H1 (cell line): ENCODE data around the gene MILR1. TPM values are rescaled to one million over a fixed set of nuclear protein-coding genes. Genes with fewer than 3 reads are reported as not detected.

ENCODE experiments used
- CTCF ChIA-PET: fragments of 300-600 bp; sonication (Branson Sonifier 250); formaldehyde crosslinking; loops from one replicate; lab custom pipeline; 2021; ENCODE audit not compliant: partially characterized antibody; lab: Charles Lee
- POLR2A ChIA-PET: fragments of 300-600 bp; sonication (Branson Sonifier 250); formaldehyde crosslinking; loops from one replicate; lab custom pipeline; 2021; ENCODE audit warnings: inconsistent platforms; ENCODE audit not compliant: partially characterized antibody; lab: Charles Lee
- DNase-seq, 2 experiments: peaks; one replicate each; pipeline versions ENCODE4 v3.0.0 to v3.0.0-alpha.2; 2010 to 2022; ENCODE audit warnings: low spot score in 2 of 2, low read depth in 1 of 2, mixed read lengths in 1 of 2
- FAIRE-seq: peaks from 2 replicates; lab custom pipeline; 2011; peaks lifted over from hg19 to GRCh38; lab: Jason Lieb, UNC
- H2AFZ ChIP-seq: 2 replicates; pipeline ENCODE4 v1.8.1; 2012; ENCODE audit warnings: low read length, inconsistent platforms
- H2AK5ac ChIP-seq: 2 replicates; pipeline ENCODE4 v1.6.1; 2013; ENCODE audit warnings: low read depth, low read length
- H2BK120ac ChIP-seq: replicated peaks from 2 replicates; pipeline ENCODE3; 2013; ENCODE audit warnings: low read depth, low read length, inconsistent platforms
- H2BK12ac ChIP-seq: 2 replicates; pipeline ENCODE4 v1.6.1; 2013; ENCODE audit warnings: low read depth, low read length
- H2BK15ac ChIP-seq: 2 replicates; pipeline ENCODE4 v1.6.1; 2013; ENCODE audit warnings: low read length
- H2BK20ac ChIP-seq: 2 replicates; pipeline ENCODE4 v1.6.1; 2013; ENCODE audit warnings: low read length
- H2BK5ac ChIP-seq: 2 replicates; pipeline ENCODE4 v1.6.1; 2013; ENCODE audit warnings: low read depth, low read length
- H3K14ac ChIP-seq: 2 replicates; pipeline ENCODE4 v1.6.1; 2013; ENCODE audit warnings: inconsistent platforms; ENCODE audit not compliant: insufficient read length
- H3K18ac ChIP-seq: 2 replicates; pipeline ENCODE4 v1.6.1; 2013; ENCODE audit warnings: low read length; ENCODE audit errors: extremely low read depth
- H3K23ac ChIP-seq: 2 replicates; pipeline ENCODE4 v1.6.1; 2013; ENCODE audit warnings: inconsistent platforms; ENCODE audit not compliant: insufficient read length
- H3K23me2 ChIP-seq: 2 replicates; pipeline ENCODE4 v1.6.1; 2013; ENCODE audit warnings: low read depth, low read length
- H3K27ac ChIP-seq: 2 replicates; pipeline ENCODE4 v1.6.1; 2011; ENCODE audit warnings: low read depth, low read length, inconsistent platforms
- H3K27me3 ChIP-seq, 4 experiments: replicated peaks in 1 of 4; 1 replicate in 1 of 4; 2 replicates in 3 of 4; pipeline versions ENCODE4 v1.6.1 to v1.8.1; 2011 to 2013; ENCODE audit warnings: low read length in 3 of 4, mild to moderate bottlenecking in 3 of 4, inconsistent platforms in 2 of 4, mixed read lengths in 2 of 4, moderate library complexity in 1 of 4; ENCODE audit not compliant: control insufficient read depth in 3 of 4, insufficient read depth in 3 of 4; ENCODE audit errors: extremely low read depth in 1 of 4
- H3K36me3 ChIP-seq, 4 experiments: 2 replicates each; pipeline versions ENCODE4 v1.6.1 to v1.8.1; 2011 to 2013; ENCODE audit warnings: mild to moderate bottlenecking in 4 of 4, low read length in 3 of 4, moderate library complexity in 2 of 4, control low read depth in 1 of 4, inconsistent platforms in 1 of 4; ENCODE audit not compliant: insufficient read depth in 4 of 4, control insufficient read depth in 2 of 4
- H3K4ac ChIP-seq: replicated peaks from 2 replicates; pipeline ENCODE3; 2013; ENCODE audit warnings: low read length, low read depth, mixed read lengths, inconsistent platforms; ENCODE audit not compliant: insufficient read length
- H3K4me1 ChIP-seq, 4 experiments: replicated peaks in 1 of 4; 1 replicate in 1 of 4; 2 replicates in 3 of 4; pipeline versions ENCODE4 v1.6.1 to v1.8.1; 2011 to 2013; ENCODE audit warnings: low read length in 3 of 4, inconsistent platforms in 2 of 4, mixed read lengths in 1 of 4; ENCODE audit not compliant: insufficient read depth in 4 of 4, control insufficient read depth in 3 of 4
- H3K4me2 ChIP-seq, 2 experiments: 2 replicates each; pipeline versions ENCODE4 v1.6.1 to v1.8.1; 2011 to 2013; ENCODE audit warnings: low read depth in 2 of 2, low read length in 2 of 2, control low read depth in 1 of 2, inconsistent platforms in 1 of 2, mild to moderate bottlenecking in 1 of 2; ENCODE audit not compliant: insufficient read depth in 1 of 2
- H3K4me3 ChIP-seq, 4 experiments: fragments of 200-600, 300-600 bp in 1 of 4; sonication (generic), shearing (Covaris generic), sonication (Bioruptor Twin) in 1 of 4; 2 replicates each; pipeline versions ENCODE4 v1.5.1 to v1.8.1; 2011 to 2016; ENCODE audit warnings: low read length in 4 of 4, low read depth in 3 of 4, control low read depth in 2 of 4, inconsistent platforms in 2 of 4, mild to moderate bottlenecking in 2 of 4, mixed read lengths in 1 of 4, moderate library complexity in 1 of 4; ENCODE audit not compliant: insufficient read depth in 2 of 4; ENCODE audit errors: extremely low read depth in 1 of 4
- H3K56ac ChIP-seq: replicated peaks from 2 replicates; pipeline ENCODE3; 2013; ENCODE audit warnings: low read depth, mild to moderate bottlenecking, mixed read lengths, low read length, inconsistent platforms; ENCODE audit not compliant: insufficient read length
- H3K79me1 ChIP-seq: 2 replicates; pipeline ENCODE4 v1.6.1; 2013; ENCODE audit warnings: low read depth, low read length, control low read depth
- H3K79me2 ChIP-seq, 2 experiments: 2 replicates each; pipeline versions ENCODE4 v1.6.1 to v1.8.1; 2012 to 2013; ENCODE audit warnings: low read length in 2 of 2, mild to moderate bottlenecking in 2 of 2, inconsistent platforms in 1 of 2; ENCODE audit not compliant: insufficient read depth in 2 of 2, control insufficient read depth in 1 of 2
- H3K9ac ChIP-seq, 4 experiments: replicated peaks in 1 of 4; 1 replicate in 1 of 4; 2 replicates in 3 of 4; pipeline versions ENCODE4 v1.6.1 to v1.8.1; 2011 to 2013; ENCODE audit warnings: low read depth in 3 of 4, low read length in 3 of 4, control low read depth in 2 of 4, mild to moderate bottlenecking in 2 of 4, moderate library complexity in 2 of 4, inconsistent platforms in 1 of 4; ENCODE audit errors: extremely low read depth in 1 of 4
- H3K9me3 ChIP-seq, 2 experiments: 2 replicates each; pipeline versions ENCODE4 v1.6.1 to v1.8.1; 2012 to 2013; ENCODE audit warnings: mild to moderate bottlenecking in 2 of 2, moderate library complexity in 2 of 2, control low read depth in 1 of 2, inconsistent platforms in 1 of 2, low read depth in 1 of 2, low read length in 1 of 2, mixed read lengths in 1 of 2; ENCODE audit not compliant: insufficient read depth in 2 of 2
- H4K20me1 ChIP-seq, 2 experiments: replicated peaks in 1 of 2; 2 replicates each; pipeline versions ENCODE3 to v1.8.1; 2011 to 2013; ENCODE audit warnings: inconsistent platforms in 2 of 2, low read length in 2 of 2, mild to moderate bottlenecking in 1 of 2; ENCODE audit not compliant: insufficient read depth in 2 of 2, control insufficient read depth in 1 of 2
- H4K5ac ChIP-seq: 2 replicates; pipeline ENCODE4 v1.6.1; 2013; ENCODE audit warnings: low read length, low read depth, mixed read lengths, inconsistent platforms; ENCODE audit not compliant: insufficient read length
- H4K8ac ChIP-seq: 2 replicates; pipeline ENCODE4 v1.8.0; 2013; ENCODE audit warnings: mild to moderate bottlenecking, moderate library complexity, low read length, inconsistent platforms; ENCODE audit not compliant: insufficient read depth; ENCODE audit errors: extremely low read depth
- H4K91ac ChIP-seq: replicated peaks from 2 replicates; pipeline ENCODE3; 2013; ENCODE audit warnings: low read length, mixed read lengths, inconsistent platforms; ENCODE audit not compliant: insufficient read length
- POLR2A ChIP-seq, 2 experiments: IDR thresholded peaks; 1 replicate in 1 of 2; 2 replicates in 1 of 2; pipeline ENCODE4 v1.6.1; 2011; ENCODE audit warnings: low read depth in 2 of 2, low read length in 2 of 2, mild to moderate bottlenecking in 2 of 2; ENCODE audit errors: control extremely low read depth in 1 of 2
- SIRT6 ChIP-seq: IDR thresholded peaks from one replicate; pipeline ENCODE4 v1.7.1; 2012; ENCODE audit warnings: low read length, inconsistent platforms
- whole genome bisulfite sequencing, 2 experiments: shearing (Covaris generic) in 1 of 2; methylation state at CpG; one replicate each; pipeline versions ENCODE4 v1.1.6 to v1.1.7; 2013 to 2015; ENCODE audit warnings: low lambda C conversion rate in 2 of 2, mixed read lengths in 2 of 2, inconsistent platforms in 1 of 2, low coverage in 1 of 2, missing lambda C conversion rate in 1 of 2; ENCODE audit not compliant: insufficient replicate concordance in 2 of 2, insufficient coverage in 1 of 2, insufficient read length in 1 of 2; ENCODE audit errors: extremely low coverage in 1 of 2, missing lambda C conversion rate in 1 of 2; 5-methylcytosine and 5-hydroxymethylcytosine counted together
- microRNA counts: library from miRNA; unstranded; fragments of <30 nt; microRNA quantifications from one replicate; lab custom pipeline; 2015
- microRNA-seq, 2 experiments: library from miRNA; unstranded; fragments of <30 nt; microRNA quantifications; one replicate each; pipeline versions ENCODE4 to v1.2.0, GENCODE V29; 2016 to 2020; ENCODE audit warnings: borderline microRNAs expressed in 2 of 2, borderline number of aligned reads in 2 of 2, borderline replicate concordance in 1 of 2
- polyA plus RNA-seq, 7 experiments: library from polyadenylated mRNA; depleted of rRNA in 3 of 7; stranded (reverse) in 5 of 7; unstranded in 2 of 7; fragments of >200 nt in 5 of 7; fragments of 200-250 nt in 2 of 7; gene quantifications; 1 replicate in 5 of 7; 2 replicates in 1 of 7; 4 replicates in 1 of 7; pipeline versions ENCODE4 v1.2.1 to v1.2.3, GENCODE V29; 2011 to 2013; ENCODE audit warnings: missing spikeins in 2 of 7, mixed read lengths in 2 of 7
- small RNA-seq: library from polyadenylated mRNA; stranded (forward); fragments of <200 nt; extraction: miRNeasy Mini kit (QIAGEN cat#:217004); gene quantifications from one replicate; pipeline ENCODE3, GENCODE V24; 2013; ENCODE audit not compliant: insufficient read depth
- total RNA-seq: library from RNA; stranded (reverse); fragmentation: NEBNext Ultra II Directional; extraction: Animal tissue kit (Norgen Biotek cat#: 25700); gene quantifications from 2 replicates; pipeline ENCODE4 v1.2.1, GENCODE V29; 2021

Gene MILR1
- total and polyA plus RNA-seq, 2 of the 8 experiments (the other 6 are each of a cell fraction or from before 2014, with no cell fraction given), result not detected

DNA sequence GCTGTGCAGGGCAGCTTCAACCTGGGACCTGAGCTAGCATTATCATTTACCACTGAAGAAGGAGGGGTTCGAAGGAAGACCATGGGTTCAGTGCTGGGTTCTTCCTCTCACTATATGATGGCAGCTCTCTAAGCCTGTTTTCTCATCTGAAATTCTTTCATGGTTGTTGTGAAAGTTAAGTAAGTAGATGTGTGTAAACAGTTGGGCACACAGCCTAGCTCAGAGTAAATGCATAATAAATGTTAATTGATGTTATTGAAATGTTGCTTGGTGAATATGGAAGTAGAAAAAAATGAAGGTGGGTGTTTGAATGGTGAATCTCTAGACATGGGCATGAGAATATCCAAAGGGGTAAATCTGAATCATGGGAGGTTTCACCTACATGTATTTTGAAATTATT is 66.9 kb downstream of the MILR1 start:
- H3K56ac ChIP-seq, result no peak overlapping the region
- 100% methylated on average over 1 of the region's 1 CpG; no CpG with 5 or more reads in 1 of the 2 experiments for WGBS, 2 experiments
- no peak overlapping the region for H2BK5ac ChIP-seq
- H2BK20ac ChIP-seq, result no peak overlapping the region
- H2AFZ ChIP-seq, result no peak overlapping the region
- no peak overlapping the region for H3K27ac ChIP-seq
- FAIRE-seq, result no peak
- ChIA-PET POLR2A (interaction anchor here (0.8 to 3.2 kb wide), 5 partner anchors 9 to 62 kb away, joined by 3 to 37 read pairs (median 3); partner anchors contain the start of genes CEP95, DDX5 and POLG2), CTCF (interaction anchor here (0.8 to 1.3 kb wide), 3 partner anchors 18 to 134 kb away, joined by 3 to 4 read pairs (median 3); no protein-coding TSS in a partner anchor)
- 0 out of 3 replicates have a peak, but pooled peaks of 1 of the 2 experiments have one; percentile 24 for TF ChIP-seq POLR2A (IDR thresholded peaks at IDR 0.05; ENCODE audit: control extremely low read depth in 1 of 2, low read depth in 2 of 2, low read length in 2 of 2)
- TF ChIP-seq SIRT6, result no peak
- peaks cover 4 to 7% of the 10 kb centered on the region in 2 experiments for H4K20me1 ChIP-seq
- no peak overlapping the region for H2BK15ac ChIP-seq
- peaks cover 0 to under 1% (median 0%) of the 10 kb centered on the region in 4 experiments; a peak in 1 of 7 replicates for H3K4me1 ChIP-seq
- H4K5ac ChIP-seq, result no peak overlapping the region
- H2BK120ac ChIP-seq, result no peak overlapping the region
- H3K9me3 ChIP-seq, result no peaks in the 10 kb centered on the region
- H2AK5ac ChIP-seq, result no peak overlapping the region
- H2BK12ac ChIP-seq, result no peak overlapping the region
- no peak overlapping the region for H3K14ac ChIP-seq
- no peaks in the 10 kb centered on the region for H3K27me3 ChIP-seq
- H3K79me2 ChIP-seq, result peaks cover 0 to 24% of the 10 kb centered on the region in 2 experiments; a peak in 2 of 4 replicates
- no peak overlapping the region for H4K91ac ChIP-seq
- no peak for DNase-seq
- no peak overlapping the region for H3K23ac ChIP-seq
- peaks cover 9 to 93% (median 62%) of the 10 kb centered on the region in 4 experiments for H3K36me3 ChIP-seq
- H3K18ac ChIP-seq, result no peak overlapping the region
- H3K23me2 ChIP-seq, result no peaks in the 10 kb centered on the region
- H3K9ac ChIP-seq, result no peak overlapping the region
- H3K79me1 ChIP-seq, result peaks cover 2% of the 10 kb centered on the region; the same call in 1 of the 2 replicates
- no peak overlapping the region for H3K4me2 ChIP-seq
- no peak overlapping the region for H3K4ac ChIP-seq
- no peak overlapping the region for H4K8ac ChIP-seq
- H3K4me3 ChIP-seq, result no peak overlapping the region

MicroRNA genes within 50 kb of the gene (microRNA counts, 767-probe panel; counts per million panel counts)
- 879 counts per million, percentile 95 among the panel's probes with 10 or more counts for microRNA hsa-miR-1273e (lab: Ali Mortazavi, UCI)

Small RNA genes lying within 50 kb of the gene (microRNA-seq; reads per million reads assigned to microRNA genes)
- 0 reads per million in 2 experiments for gene MIR1273E
- 0.20 to 0.92 reads per million in 2 experiments for gene MIR3064
- gene MIR5047, result 0 reads per million in 2 experiments

Small RNA genes lying within 50 kb of the gene (small RNA-seq; reads per million reads assigned to genes)
- gene ATP5MFP4 (not detected), gene MIR1273E (not detected)

Other genes with a start within 250 kb of the MILR1 start
- 15.6 and 16.3 TPM in 2 replicates for gene TEX2, start 185.9 kb upstream of the MILR1 start, total RNA-seq
- 6.1 TPM in 2 replicates for gene TEX2, start 185.9 kb upstream of the MILR1 start, polyA plus RNA-seq (2011; rRNA removed)
- gene PECAM1, start 58.3 kb upstream of the MILR1 start, total RNA-seq, result 0.37 TPM in 1 of 2 replicates, not detected in the other
- 0.03 and 0.08 TPM in 2 replicates for gene PECAM1, start 58.3 kb upstream of the MILR1 start, polyA plus RNA-seq (2011; rRNA removed)
- gene POLG2, start 47.9 kb downstream of the MILR1 start, total RNA-seq, result 30.9 and 34.3 TPM in 2 replicates
- gene POLG2, start 47.9 kb downstream of the MILR1 start, polyA plus RNA-seq (2011; rRNA removed), result 8.2 and 9.7 TPM in 2 replicates
- 572 and 622 TPM in 2 replicates for gene DDX5, start 57.2 kb downstream of the MILR1 start, total RNA-seq
- gene DDX5, start 57.2 kb downstream of the MILR1 start, polyA plus RNA-seq (2011; rRNA removed), result 591 and 931 TPM in 2 replicates
- 50.8 and 51.5 TPM in 2 replicates for gene CEP95, start 57.9 kb downstream of the MILR1 start, total RNA-seq
- 13.5 and 22.3 TPM in 2 replicates for gene CEP95, start 57.9 kb downstream of the MILR1 start, polyA plus RNA-seq (2011; rRNA removed)
- 27.7 and 29.2 TPM in 2 replicates for gene SMURF2, start 213.2 kb downstream of the MILR1 start, total RNA-seq
- gene SMURF2, start 213.2 kb downstream of the MILR1 start, polyA plus RNA-seq (2011; rRNA removed), result 4.1 and 7.2 TPM in 2 replicates